HepG2 (cell line): ENCODE results near the gene SH2D6. TPM values are rescaled to one million over a fixed set of nuclear protein-coding genes. Genes with fewer than 3 reads are reported as not detected.

Source experiments
- ATAC-seq: fragments of 200-7000 bp; cut with Tn5 transposase; 3 replicates; pipeline ENCODE4 v1.9.1; 2020; ENCODE audit warnings: mild to moderate bottlenecking, moderate library complexity
- BruUV-seq: library from RNA; stranded (reverse); fragments of 400-500 nt; replicated peaks from 2 replicates; lab custom pipeline; 2021; lab: Mats Ljungman, UMichigan
- CTCF ChIA-PET: fragments of 300-600 bp; formaldehyde crosslinking; extraction: SDS; loops from one replicate; lab custom pipeline; 2021; ENCODE audit warnings: low total read pairs, inconsistent platforms, low intra/inter-chr PET ratio; lab: Yijun Ruan, JAX
- POLR2A ChIA-PET: fragments of 350-600 bp; sonication (Branson Sonifier 250); formaldehyde crosslinking; loops from one replicate; lab custom pipeline; 2020; ENCODE audit warnings: antibody characterized with exemption, inconsistent platforms; lab: Yijun Ruan, JAX
- DNase-seq: peaks from one replicate; pipeline ENCODE4 v3.0.0-alpha.2; 2015; ENCODE audit warnings: low spot score
- FAIRE-seq: peaks from 3 replicates; lab custom pipeline; 2011; peaks lifted over from hg19 to GRCh38; lab: Jason Lieb, UNC
- H2AFZ ChIP-seq: one replicate; pipeline ENCODE4 v1.6.1; 2011; ENCODE audit warnings: low read length, inconsistent platforms
- H3K27ac ChIP-seq: fragments of 300-600 bp; 3 replicates; pipeline ENCODE4 v1.8.0; 2011; ENCODE audit warnings: mixed run types, mild to moderate bottlenecking, mixed read lengths, low read length, inconsistent platforms; ENCODE audit not compliant: insufficient read depth; ENCODE audit errors: extremely low read length
- H3K27me3 ChIP-seq, 2 experiments: fragments of 200-600 bp in 1 of 2; 2 replicates in 1 of 2; 3 replicates in 1 of 2; pipeline versions ENCODE4 v1.6.0 to v1.8.0; 2011; ENCODE audit warnings: low read length in 2 of 2, mild to moderate bottlenecking in 2 of 2, moderate library complexity in 2 of 2, inconsistent platforms in 1 of 2; ENCODE audit not compliant: insufficient read depth in 2 of 2, control insufficient read depth in 1 of 2
- H3K36me3 ChIP-seq, 2 experiments: fragments of 200-600 bp in 1 of 2; replicated peaks in 1 of 2; 2 replicates in 1 of 2; 3 replicates in 1 of 2; pipeline versions ENCODE4 v1.5.1 to v1.8.0; 2011; ENCODE audit warnings: low read length in 2 of 2, inconsistent platforms in 1 of 2; ENCODE audit not compliant: insufficient read depth in 2 of 2, control insufficient read depth in 1 of 2
- H3K4me1 ChIP-seq: 2 replicates; pipeline ENCODE4 v1.5.1; 2012; ENCODE audit warnings: low read length, inconsistent platforms; ENCODE audit not compliant: insufficient read depth
- H3K4me2 ChIP-seq: 2 replicates; pipeline ENCODE4 v1.6.0; 2011; ENCODE audit warnings: low read depth, low read length, inconsistent platforms
- H3K4me3 ChIP-seq, 3 experiments: fragments of 200-600 bp in 1 of 3; sonication (generic), shearing (Covaris generic) in 1 of 3; replicated peaks in 1 of 3; 2 replicates each; pipeline ENCODE4 v1.5.1; 2011 to 2016; ENCODE audit warnings: low read length in 3 of 3, inconsistent platforms in 2 of 3, low read depth in 2 of 3, mild to moderate bottlenecking in 2 of 3, control low read depth in 1 of 3, mixed read lengths in 1 of 3; ENCODE audit not compliant: insufficient read depth in 1 of 3
- H3K79me2 ChIP-seq: one replicate; pipeline ENCODE4 v1.6.1; 2011; ENCODE audit warnings: low read length, inconsistent platforms; ENCODE audit not compliant: insufficient read depth
- H3K9ac ChIP-seq: 2 replicates; pipeline ENCODE4 v1.6.0; 2011; ENCODE audit warnings: mild to moderate bottlenecking, low read depth, low read length, inconsistent platforms; ENCODE audit not compliant: insufficient read depth
- H3K9me3 ChIP-seq: 2 replicates; pipeline ENCODE4 v1.5.1; 2012; ENCODE audit warnings: mild to moderate bottlenecking, low read length
- H4K20me1 ChIP-seq: 2 replicates; pipeline ENCODE4 v1.6.0; 2011; ENCODE audit warnings: inconsistent platforms, mild to moderate bottlenecking, low read length, moderate library complexity; ENCODE audit not compliant: insufficient read depth
- ARHGAP35 ChIP-seq: sonication (generic); formaldehyde crosslinking; IDR thresholded peaks from 2 replicates; pipeline ENCODE4 v1.9.0; 2022; ENCODE audit warnings: mild to moderate bottlenecking, inconsistent platforms, moderate library complexity, missing genetic modification reagents, borderline replicate concordance
- CEBPB ChIP-seq: IDR thresholded peaks from 2 replicates; pipeline ENCODE4 v1.6.1; 2011; ENCODE audit warnings: low read depth, low read length, improper control_type of control experiment, borderline replicate concordance
- E2F1 ChIP-seq: sonication (generic); formaldehyde crosslinking; IDR thresholded peaks from 2 replicates; pipeline ENCODE4 v1.5.0; 2020; ENCODE audit warnings: missing genetic modification reagents
- EEA1 ChIP-seq: sonication (generic); formaldehyde crosslinking; IDR thresholded peaks from 2 replicates; pipeline ENCODE4 v1.5.1; 2020; ENCODE audit warnings: mild to moderate bottlenecking, missing genetic modification reagents, borderline replicate concordance
- IKZF4 ChIP-seq: sonication (generic); formaldehyde crosslinking; IDR thresholded peaks from 2 replicates; pipeline ENCODE4 v1.5.1; 2020; ENCODE audit warnings: borderline replicate concordance, mild to moderate bottlenecking, low read depth, missing genetic modification reagents; ENCODE audit errors: not compliant biosample characterization
- JUND ChIP-seq: sonication (generic); formaldehyde crosslinking; IDR thresholded peaks from 2 replicates; pipeline ENCODE4 v1.8.0; 2022; ENCODE audit warnings: mild to moderate bottlenecking, missing genetic modification reagents
- NFATC3 ChIP-seq: sonication (generic); formaldehyde crosslinking; IDR thresholded peaks from 2 replicates; pipeline ENCODE4 v1.5.1; 2020; ENCODE audit warnings: mild to moderate bottlenecking, missing genetic modification reagents
- PAXIP1 ChIP-seq: sonication (generic); formaldehyde crosslinking; conservative IDR thresholded peaks from 2 replicates; pipeline ENCODE4 v1.4.0; 2020; ENCODE audit warnings: mild to moderate bottlenecking, missing genetic modification reagents, moderate library complexity
- PREB ChIP-seq: sonication (generic); formaldehyde crosslinking; IDR thresholded peaks from 2 replicates; pipeline ENCODE4 v1.4.0; 2020; ENCODE audit warnings: missing genetic modification reagents
- SALL2 ChIP-seq: sonication (generic); formaldehyde crosslinking; IDR thresholded peaks from 2 replicates; pipeline ENCODE4 v1.8.1; 2023; ENCODE audit warnings: mild to moderate bottlenecking, missing genetic modification reagents, inconsistent platforms
- THAP11 ChIP-seq: IDR thresholded peaks from 2 replicates; pipeline ENCODE4 v1.6.1; 2016; ENCODE audit warnings: missing biosample characterization, missing genetic modification reagents
- TSC22D2 ChIP-seq: sonication (generic); formaldehyde crosslinking; IDR thresholded peaks from 2 replicates; pipeline ENCODE4 v1.5.1; 2020; ENCODE audit warnings: missing genetic modification reagents, mild to moderate bottlenecking, borderline replicate concordance
- ZBTB21 ChIP-seq: sonication (generic); formaldehyde crosslinking; IDR thresholded peaks from 2 replicates; pipeline ENCODE4 v1.4.0; 2020; ENCODE audit warnings: missing genetic modification reagents
- ZNF235 ChIP-seq: sonication (generic); formaldehyde crosslinking; IDR thresholded peaks from 2 replicates; pipeline ENCODE4 v1.8.1; 2023; ENCODE audit warnings: mild to moderate bottlenecking, missing genetic modification reagents, borderline replicate concordance
- ZNF746 ChIP-seq: sonication (generic); formaldehyde crosslinking; IDR thresholded peaks from 2 replicates; pipeline ENCODE4 v1.8.0; 2022; ENCODE audit warnings: mild to moderate bottlenecking, missing genetic modification reagents
- ZNF878 ChIP-seq: sonication (generic); formaldehyde crosslinking; IDR thresholded peaks from 2 replicates; pipeline ENCODE4 v1.8.1; 2023; ENCODE audit warnings: mild to moderate bottlenecking, missing genetic modification reagents, moderate library complexity
- in situ Hi-C: cut with HindIII; loops from 2 replicates; pipeline ENCODE4 v1.10.0; 2017; ENCODE audit warnings: low pct_unique_long_range_greater_than_20kb; ENCODE audit not compliant: extremely low pct_ligation_motif_present
- intact Hi-C: fragments of 100-400 bp; cut with micrococcal nuclease; formaldehyde crosslinking; loops from one replicate; pipeline ENCODE4 v1.10.0; 2022; ENCODE audit not compliant: unreplicated experiment
- polyA plus RNA-seq, 8 experiments: library from polyadenylated mRNA; depleted of rRNA in 3 of 8; stranded (reverse) in 7 of 8; unstranded in 1 of 8; fragments of >200 nt; fragmentation: Illumina TruSeq in 4 of 8; extraction: Trizol in 4 of 8; gene quantifications; 2 replicates each; pipeline versions ENCODE4 v1.2.1 to v1.2.3, GENCODE V29; 2011 to 2016; ENCODE audit warnings: low read depth in 4 of 8, missing spikeins in 1 of 8, mixed read lengths in 1 of 8; ENCODE audit not compliant: insufficient read depth in 1 of 8
- total RNA-seq, 5 experiments: library from RNA; depleted of rRNA; stranded (reverse); fragments of >200 nt; fragmentation: Illumina TruSeq; extraction: Trizol; gene quantifications; 2 replicates each; pipeline ENCODE4 v1.2.3, GENCODE V29; 2016; ENCODE audit warnings: low read depth in 1 of 5

Gene SH2D6
- total and polyA plus RNA-seq, 2 of the 13 experiments (the other 11 are each of a cell fraction or from before 2014, with no cell fraction given), result 0.11 to 0.26 TPM

- ChIA-PET CTCF (no interaction called here), POLR2A (interaction anchor here (1.1 to 2.9 kb wide), 5 partner anchors 15 to 184 kb away, joined by 4 to 25 read pairs (median 6); partner anchors contain the start of genes ELMOD3, MAT2A, RETSAT and SH2D6)
- intact Hi-C loops, result no loop called here
- Histone ChIP-seq H3K4me3 (no peak overlapping the region), H4K20me1 (no peaks in the 10 kb centered on the region), H3K4me1 (peaks cover 51% of the 10 kb centered on the region), H3K27ac (no peak overlapping the region), H3K79me2 (no peaks in the 10 kb centered on the region), H2AFZ (no peak overlapping the region), H3K9ac (no peak overlapping the region), H3K4me2 (no peak overlapping the region), H3K27me3 (no peaks in the 10 kb centered on the region), H3K9me3 (no peaks in the 10 kb centered on the region), H3K36me3 (no peaks in the 10 kb centered on the region)
- ATAC-seq, result no peak
- TF ChIP-seq ZNF878 (no peak), ARHGAP35 (CRISPR knock-in tag) (no peak), ZNF746 (CRISPR knock-in tag) (no peak), THAP11 (no peak), EEA1 (CRISPR knock-in tag) (no peak), E2F1 (CRISPR knock-in tag) (no peak), TSC22D2 (CRISPR knock-in tag) (no peak), CEBPB (no peak), PREB (CRISPR knock-in tag) (no peak), ZBTB21 (CRISPR knock-in tag) (no peak), NFATC3 (CRISPR knock-in tag) (no peak), SALL2 (CRISPR knock-in tag) (no peak), IKZF4 (no peak), PAXIP1 (no peak), JUND (CRISPR knock-in tag) (no peak), ZNF235 (CRISPR knock-in tag) (no peak)
- no peak for FAIRE-seq
- no TSS peak for BruUV-seq
- in situ Hi-C loops, result no loop called here
- no peak for DNase-seq
Measured at GRCh38 chr2:85368921-85369320, 49.6 kb upstream of the SH2D6 start.
